Sigmoid colon (tissue), 7 donors: Measurements from ENCODE around the gene GTPBP2. TPM values are rescaled to one million over a fixed set of nuclear protein-coding genes. Genes with fewer than 3 reads are reported as not detected.

Experiments used
- DNase-seq: peaks from one replicate; pipeline ENCODE4 v3.0.0-alpha.2; 2019
- H3K27ac ChIP-seq, 4 donors: fragments of 200-600 bp; sonication (generic); one replicate each; pipeline ENCODE4 v1.5.1; 2016 to 2019; ENCODE audit warnings: mild to moderate bottlenecking in 1 of 4
- H3K27me3 ChIP-seq, 3 donors: fragments of 200-600 bp; sonication (generic); one replicate each; pipeline ENCODE4 v1.5.1; 2019; ENCODE audit warnings: mild to moderate bottlenecking in 1 of 3
- H3K36me3 ChIP-seq, 4 donors: fragments of 200-600 bp; sonication (generic); one replicate each; pipeline ENCODE4 v1.5.1; 2016 to 2019
- H3K4me1 ChIP-seq, 4 donors: fragments of 200-600 bp; sonication (generic); one replicate each; pipeline ENCODE4 v1.5.1; 2017 to 2019
- H3K4me3 ChIP-seq, 4 donors: fragments of 200-600 bp; sonication (generic); one replicate each; pipeline ENCODE4 v1.5.1; 2017 to 2019; ENCODE audit warnings: mild to moderate bottlenecking in 2 of 4, moderate library complexity in 1 of 4
- H3K9me3 ChIP-seq, 4 donors: fragments of 200-600 bp in 3 of 4; sonication (generic) in 3 of 4; one replicate each; pipeline versions ENCODE4 v1.5.1 to v1.6.1; 2013 to 2019
- EP300 ChIP-seq, 4 donors: sonication (generic); formaldehyde crosslinking; IDR thresholded peaks; one replicate each; pipeline ENCODE4 v1.6.1; 2017; ENCODE audit warnings: antibody characterized with exemption in 4 of 4
- POLR2A ChIP-seq, 2 donors: fragments of 450-650 bp; IDR thresholded peaks; one replicate each; pipeline ENCODE4 v1.6.1; 2016; ENCODE audit warnings: antibody characterized with exemption in 2 of 2, mild to moderate bottlenecking in 2 of 2, moderate library complexity in 2 of 2
- POLR2AphosphoS5 ChIP-seq, 4 donors: sonication (generic); formaldehyde crosslinking; IDR thresholded peaks; one replicate each; pipeline ENCODE4 v1.6.1; 2017; ENCODE audit warnings: antibody characterized with exemption in 4 of 4
- WGBS, 2 donors: extraction: QIAGEN DNeasy Blood & Tissue Kit; methylation state at CpG; one replicate each; pipeline ENCODE4 v1.1.7; 2013; 5-methylcytosine and 5-hydroxymethylcytosine counted together
- intact Hi-C: fragments of 100-400 bp; cut with DNase I; formaldehyde crosslinking; loops from one replicate; pipeline ENCODE4 v1.15.1; 2023
- polyA plus RNA-seq, 3 donors: library from polyadenylated mRNA; stranded (reverse); fragments of 200-250 nt; gene quantifications; one replicate each; pipeline ENCODE4 v1.2.3, GENCODE V29; 2013
- total RNA-seq, 4 donors: library from RNA; depleted of rRNA; stranded (reverse); fragments of >200 nt; gene quantifications; one replicate each; pipeline ENCODE4 v1.1.0, GENCODE V29; 2016
- TF ChIP-seq, protein P1 (sequence below), 4 experiments: fragments of 450-650 bp in 3 of 4; fragments of 200-600 bp in 1 of 4; IDR thresholded peaks; one replicate each; pipeline ENCODE4 v1.5.1; 2016 to 2019; ENCODE audit warnings: antibody characterized with exemption in 4 of 4, mild to moderate bottlenecking in 3 of 4, moderate library complexity in 2 of 4
- donor health status: healthy with polysubstance abuse.
- donor health status: Bipolar disorder and iron deficiency.
- donor health status: healthy.

GTPBP2 gene
- total and polyA plus RNA-seq, 7 donors = 26.8 to 71.0 (median 36.6) TPM

- Histone ChIP-seq H3K36me3 (peaks cover 0 to 61% (median 22%) of the 10 kb centered on the region in 4 donors), H3K4me1 (peaks cover 0 to 20% (median 15%) of the 10 kb centered on the region in 4 donors), H3K9me3 (no peaks in the 10 kb centered on the region), H3K4me3 (no peak overlapping the region), H3K27ac (no peak overlapping the region), H3K27me3 (no peaks in the 10 kb centered on the region)
- TF ChIP-seq EP300 (IDR thresholded peaks at IDR 0.05) = no peak
- TF ChIP-seq POLR2A (IDR thresholded peaks at IDR 0.05) = no peak
- TF ChIP-seq, protein P1, sequence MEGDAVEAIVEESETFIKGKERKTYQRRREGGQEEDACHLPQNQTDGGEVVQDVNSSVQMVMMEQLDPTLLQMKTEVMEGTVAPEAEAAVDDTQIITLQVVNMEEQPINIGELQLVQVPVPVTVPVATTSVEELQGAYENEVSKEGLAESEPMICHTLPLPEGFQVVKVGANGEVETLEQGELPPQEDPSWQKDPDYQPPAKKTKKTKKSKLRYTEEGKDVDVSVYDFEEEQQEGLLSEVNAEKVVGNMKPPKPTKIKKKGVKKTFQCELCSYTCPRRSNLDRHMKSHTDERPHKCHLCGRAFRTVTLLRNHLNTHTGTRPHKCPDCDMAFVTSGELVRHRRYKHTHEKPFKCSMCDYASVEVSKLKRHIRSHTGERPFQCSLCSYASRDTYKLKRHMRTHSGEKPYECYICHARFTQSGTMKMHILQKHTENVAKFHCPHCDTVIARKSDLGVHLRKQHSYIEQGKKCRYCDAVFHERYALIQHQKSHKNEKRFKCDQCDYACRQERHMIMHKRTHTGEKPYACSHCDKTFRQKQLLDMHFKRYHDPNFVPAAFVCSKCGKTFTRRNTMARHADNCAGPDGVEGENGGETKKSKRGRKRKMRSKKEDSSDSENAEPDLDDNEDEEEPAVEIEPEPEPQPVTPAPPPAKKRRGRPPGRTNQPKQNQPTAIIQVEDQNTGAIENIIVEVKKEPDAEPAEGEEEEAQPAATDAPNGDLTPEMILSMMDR (IDR thresholded peaks at IDR 0.05) = no peak
- no peak for TF ChIP-seq POLR2AphosphoS5 (IDR thresholded peaks at IDR 0.05)
- no peak for DNase-seq
- intact Hi-C loops = no loop called here
- WGBS, 2 donors = 95 to 98% methylated on average over 4 of the region's 4 CpGs
Measured at GRCh38 chr6:43572015-43572414, 57.0 kb downstream of the GTPBP2 start.

GRCh38 chr6:43570876-43571441 is 58.1 kb downstream of the GTPBP2 start:
- intact Hi-C loops = no loop called here
- Histone ChIP-seq H3K4me3 (no peak overlapping the region), H3K4me1 (peaks cover 0 to 13% (median 9%) of the 10 kb centered on the region in 4 donors), H3K27ac (no peak overlapping the region), H3K9me3 (no peaks in the 10 kb centered on the region), H3K27me3 (no peaks in the 10 kb centered on the region), H3K36me3 (peaks cover 5 to 72% (median 28%) of the 10 kb centered on the region in 4 donors)
- DNase-seq = no peak
- TF ChIP-seq, protein P1 (IDR thresholded peaks at IDR 0.05) = no peak
- no peak for TF ChIP-seq EP300 (IDR thresholded peaks at IDR 0.05)
- 91 to 92% methylated on average over 5 of the region's 5 CpGs for WGBS, 2 donors

Other genes starting within 250 kb of the GTPBP2 start
- gene ABCC10, start 201.7 kb downstream of the GTPBP2 start, total RNA-seq = 10 to 100 TPM; 11.5 to 24.9 (median 12.3) TPM
- 10 to 100 TPM in 1 of 3 donors, 1 to 10 TPM in 2; 2.4 to 25.0 (median 5.1) TPM for gene ABCC10, start 201.7 kb downstream of the GTPBP2 start, polyA plus RNA-seq
- gene DLK2, start 173.7 kb downstream of the GTPBP2 start, total RNA-seq = not detected
- gene DLK2, start 173.7 kb downstream of the GTPBP2 start, polyA plus RNA-seq = under 1 TPM in 1 of 3 donors, not detected in 2; 0.64 TPM
- gene TJAP1, start 151.7 kb downstream of the GTPBP2 start, total RNA-seq = 10 to 100 TPM; 14.8 to 27.1 (median 23.6) TPM
- 10 to 100 TPM in 1 of 3 donors, 1 to 10 TPM in 2; 3.0 to 20.0 (median 9.0) TPM for gene TJAP1, start 151.7 kb downstream of the GTPBP2 start, polyA plus RNA-seq
- 1 to 10 TPM in 2 of 4 donors, under 1 TPM in 2; 0.33 to 1.1 (median 0.72) TPM for gene LRRC73, start 118.9 kb downstream of the GTPBP2 start, total RNA-seq
- under 1 TPM in 1 of 3 donors, not detected in 2; 0.47 TPM for gene LRRC73, start 118.9 kb downstream of the GTPBP2 start, polyA plus RNA-seq
- gene YIPF3, start 112.3 kb downstream of the GTPBP2 start, total RNA-seq = 10 to 100 TPM; 58.4 to 74.2 (median 66.0) TPM
- 10 to 100 TPM; 35.4 to 93.6 (median 42.6) TPM for gene YIPF3, start 112.3 kb downstream of the GTPBP2 start, polyA plus RNA-seq
- gene POLR1C, start 112.2 kb downstream of the GTPBP2 start, total RNA-seq = 10 to 100 TPM; 11.9 to 25.5 (median 19.1) TPM
- gene POLR1C, start 112.2 kb downstream of the GTPBP2 start, polyA plus RNA-seq = 10 to 100 TPM; 12.6 to 39.5 (median 14.3) TPM
- 10 to 100 TPM; 13.7 to 53.7 (median 14.7) TPM for gene XPO5, start 53.2 kb downstream of the GTPBP2 start, total RNA-seq
- gene XPO5, start 53.2 kb downstream of the GTPBP2 start, polyA plus RNA-seq = 10 to 100 TPM in 1 of 3 donors, 1 to 10 TPM in 2; 3.0 to 11.5 (median 7.8) TPM
- gene POLH, start 53.1 kb downstream of the GTPBP2 start, total RNA-seq = 1 to 10 TPM; 4.9 to 7.8 (median 6.3) TPM
- 1 to 10 TPM; 1.8 to 6.5 (median 3.0) TPM for gene POLH, start 53.1 kb downstream of the GTPBP2 start, polyA plus RNA-seq
- 10 to 100 TPM; 13.0 to 32.3 (median 29.8) TPM for gene MAD2L1BP, start 6.6 kb upstream of the GTPBP2 start, total RNA-seq
- gene MAD2L1BP, start 6.6 kb upstream of the GTPBP2 start, polyA plus RNA-seq = 10 to 100 TPM; 41.9 to 68.7 (median 49.2) TPM
- under 1 TPM in 3 of 4 donors, not detected in 1; under 0.01 to 0.68 (median 0.16) TPM for gene RSPH9, start 15.8 kb upstream of the GTPBP2 start, total RNA-seq
- under 1 TPM; 0.25 to 0.60 (median 0.46) TPM for gene RSPH9, start 15.8 kb upstream of the GTPBP2 start, polyA plus RNA-seq
- gene MRPS18A, start 58.5 kb upstream of the GTPBP2 start, total RNA-seq = 10 to 100 TPM; 28.8 to 43.9 (median 34.1) TPM
- gene MRPS18A, start 58.5 kb upstream of the GTPBP2 start, polyA plus RNA-seq = 10 to 100 TPM; 72.1 to 93.2 (median 90.2) TPM
- gene VEGFA, start 140.9 kb upstream of the GTPBP2 start, total RNA-seq = 10 to 100 TPM; 20.9 to 60.9 (median 28.5) TPM
- 100 to 1,000 TPM in 1 of 3 donors, 10 to 100 TPM in 2; 11.1 to 111 (median 34.8) TPM for gene VEGFA, start 140.9 kb upstream of the GTPBP2 start, polyA plus RNA-seq